GM23338 (cell line): ENCODE results near the gene FRAS1.

Experiments used
- CREB1 ChIP-seq: fragments of 250-450 bp; sonication (Bioruptor Pico); IDR thresholded peaks from 2 replicates; pipeline ENCODE4 v1.5.0; 2020; ENCODE audit warnings: low read depth, mild to moderate bottlenecking, moderate library complexity
- EZH2 ChIP-seq: fragments of 200-600 bp; sonication (generic); IDR thresholded peaks from one replicate; pipeline ENCODE4 v1.8.0; 2017; ENCODE audit warnings: antibody characterized with exemption, mild to moderate bottlenecking, low read depth; ENCODE audit not compliant: unreplicated experiment
- EZH2phosphoT487 ChIP-seq: fragments of 200-600 bp; sonication (generic); IDR thresholded peaks from one replicate; pipeline ENCODE4 v1.8.1; 2018; ENCODE audit warnings: antibody characterized with exemption; ENCODE audit not compliant: unreplicated experiment
- NANOG ChIP-seq: IDR thresholded peaks from 2 replicates; pipeline ENCODE4 v1.6.1; 2016; ENCODE audit warnings: antibody characterized with exemption, borderline replicate concordance
- POLR2AphosphoS5 ChIP-seq: IDR thresholded peaks from 2 replicates; pipeline ENCODE4 v1.6.1; 2016; ENCODE audit warnings: antibody characterized with exemption, low read depth
- STAT1 ChIP-seq: IDR thresholded peaks from one replicate; pipeline ENCODE4 v1.6.1; 2016; ENCODE audit warnings: antibody characterized with exemption; ENCODE audit not compliant: unreplicated experiment
- ZNF114 ChIP-seq: fragments of 250-450 bp; sonication (Bioruptor Pico); IDR thresholded peaks from 2 replicates; pipeline ENCODE4 v1.5.0; 2020; ENCODE audit warnings: mild to moderate bottlenecking, moderate library complexity
- TF ChIP-seq, protein P1 (sequence below), 2 experiments: fragments of 200-600 bp in 1 of 2; sonication (generic) in 1 of 2; conservative IDR thresholded peaks; 2 replicates each; pipeline versions ENCODE4 v1.5.1 to v1.6.1; 2016 to 2017; ENCODE audit warnings: antibody characterized with exemption in 2 of 2, low read depth in 2 of 2, mild to moderate bottlenecking in 2 of 2, moderate library complexity in 1 of 2
- TF ChIP-seq, protein P2 (sequence below): IDR thresholded peaks from one replicate; pipeline ENCODE4 v1.6.1; 2018; ENCODE audit warnings: antibody characterized with exemption; ENCODE audit not compliant: unreplicated experiment

DNA sequence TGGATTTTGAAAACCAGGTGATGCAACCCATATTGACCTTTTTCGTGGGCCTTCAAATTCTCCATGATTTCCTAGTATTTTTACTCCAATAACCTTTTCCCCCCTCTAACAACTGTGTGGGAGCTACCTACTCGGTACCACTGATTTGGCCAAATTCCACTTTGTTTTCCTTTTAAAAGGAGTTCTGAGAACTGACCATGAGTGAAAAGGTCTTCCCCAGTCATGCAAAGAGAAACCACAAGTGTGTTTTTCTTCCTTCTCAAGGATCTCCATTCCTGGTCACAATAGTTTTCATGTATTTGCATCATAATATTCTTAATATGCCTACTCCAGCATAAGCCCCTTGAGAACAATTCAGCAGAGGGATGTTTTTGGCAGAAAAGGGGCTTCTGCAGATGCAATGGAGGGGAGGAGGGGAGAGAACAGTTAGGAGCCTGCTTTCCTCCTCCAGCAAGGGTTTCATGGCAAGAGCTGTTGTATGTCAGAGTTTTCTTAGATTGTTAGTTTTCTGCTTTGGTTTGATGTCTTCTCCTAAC is 299.2 kb downstream of the FRAS1 start:
- TF ChIP-seq, protein P1, sequence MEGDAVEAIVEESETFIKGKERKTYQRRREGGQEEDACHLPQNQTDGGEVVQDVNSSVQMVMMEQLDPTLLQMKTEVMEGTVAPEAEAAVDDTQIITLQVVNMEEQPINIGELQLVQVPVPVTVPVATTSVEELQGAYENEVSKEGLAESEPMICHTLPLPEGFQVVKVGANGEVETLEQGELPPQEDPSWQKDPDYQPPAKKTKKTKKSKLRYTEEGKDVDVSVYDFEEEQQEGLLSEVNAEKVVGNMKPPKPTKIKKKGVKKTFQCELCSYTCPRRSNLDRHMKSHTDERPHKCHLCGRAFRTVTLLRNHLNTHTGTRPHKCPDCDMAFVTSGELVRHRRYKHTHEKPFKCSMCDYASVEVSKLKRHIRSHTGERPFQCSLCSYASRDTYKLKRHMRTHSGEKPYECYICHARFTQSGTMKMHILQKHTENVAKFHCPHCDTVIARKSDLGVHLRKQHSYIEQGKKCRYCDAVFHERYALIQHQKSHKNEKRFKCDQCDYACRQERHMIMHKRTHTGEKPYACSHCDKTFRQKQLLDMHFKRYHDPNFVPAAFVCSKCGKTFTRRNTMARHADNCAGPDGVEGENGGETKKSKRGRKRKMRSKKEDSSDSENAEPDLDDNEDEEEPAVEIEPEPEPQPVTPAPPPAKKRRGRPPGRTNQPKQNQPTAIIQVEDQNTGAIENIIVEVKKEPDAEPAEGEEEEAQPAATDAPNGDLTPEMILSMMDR (conservative IDR thresholded peaks at IDR 0.05; ENCODE audit: low read depth in 2 of 2): no peak
- no peak for TF ChIP-seq EZH2
- TF ChIP-seq POLR2AphosphoS5: no peak
- no peak for TF ChIP-seq CREB1 (CRISPR knock-in tag)
- TF ChIP-seq NANOG: no peak
- TF ChIP-seq ZNF114 (CRISPR knock-in tag): no peak
- no peak for TF ChIP-seq EZH2phosphoT487
- TF ChIP-seq, protein P2, sequence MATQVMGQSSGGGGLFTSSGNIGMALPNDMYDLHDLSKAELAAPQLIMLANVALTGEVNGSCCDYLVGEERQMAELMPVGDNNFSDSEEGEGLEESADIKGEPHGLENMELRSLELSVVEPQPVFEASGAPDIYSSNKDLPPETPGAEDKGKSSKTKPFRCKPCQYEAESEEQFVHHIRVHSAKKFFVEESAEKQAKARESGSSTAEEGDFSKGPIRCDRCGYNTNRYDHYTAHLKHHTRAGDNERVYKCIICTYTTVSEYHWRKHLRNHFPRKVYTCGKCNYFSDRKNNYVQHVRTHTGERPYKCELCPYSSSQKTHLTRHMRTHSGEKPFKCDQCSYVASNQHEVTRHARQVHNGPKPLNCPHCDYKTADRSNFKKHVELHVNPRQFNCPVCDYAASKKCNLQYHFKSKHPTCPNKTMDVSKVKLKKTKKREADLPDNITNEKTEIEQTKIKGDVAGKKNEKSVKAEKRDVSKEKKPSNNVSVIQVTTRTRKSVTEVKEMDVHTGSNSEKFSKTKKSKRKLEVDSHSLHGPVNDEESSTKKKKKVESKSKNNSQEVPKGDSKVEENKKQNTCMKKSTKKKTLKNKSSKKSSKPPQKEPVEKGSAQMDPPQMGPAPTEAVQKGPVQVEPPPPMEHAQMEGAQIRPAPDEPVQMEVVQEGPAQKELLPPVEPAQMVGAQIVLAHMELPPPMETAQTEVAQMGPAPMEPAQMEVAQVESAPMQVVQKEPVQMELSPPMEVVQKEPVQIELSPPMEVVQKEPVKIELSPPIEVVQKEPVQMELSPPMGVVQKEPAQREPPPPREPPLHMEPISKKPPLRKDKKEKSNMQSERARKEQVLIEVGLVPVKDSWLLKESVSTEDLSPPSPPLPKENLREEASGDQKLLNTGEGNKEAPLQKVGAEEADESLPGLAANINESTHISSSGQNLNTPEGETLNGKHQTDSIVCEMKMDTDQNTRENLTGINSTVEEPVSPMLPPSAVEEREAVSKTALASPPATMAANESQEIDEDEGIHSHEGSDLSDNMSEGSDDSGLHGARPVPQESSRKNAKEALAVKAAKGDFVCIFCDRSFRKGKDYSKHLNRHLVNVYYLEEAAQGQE: no peak
- TF ChIP-seq STAT1: no peak
